ENCODE measurements around the gene CAMKMT. TPM values are rescaled to one million over a fixed set of nuclear protein-coding genes. Genes with fewer than 3 reads are reported as not detected.

CAMKMT gene
- total and polyA plus RNA-seq, 8 donors, result 1.4 to 27.4 (median 6.2) TPM

GRCh38 chr2:44807201-44808025 is 445.7 kb downstream of the CAMKMT start:
- peaks cover 3 to 6% (median 5%) of the 10 kb centered on the region in 4 donors for H3K4me1 ChIP-seq
- 17 to 25% (median 21%) methylated on average over 14 of the region's 14 CpGs for WGBS, 5 donors
- H3K36me3 ChIP-seq, result no peaks in the 10 kb centered on the region
- TF ChIP-seq CTCF (IDR thresholded peaks at IDR 0.05) (no peak), EP300 (IDR thresholded peaks at IDR 0.05) (no peak), POLR2A (IDR thresholded peaks at IDR 0.05) (no peak), POLR2AphosphoS5 (IDR thresholded peaks at IDR 0.05) (no peak)
- peaks cover 4 to 99% (median 28%) of the 10 kb centered on the region in 3 donors for H3K27me3 ChIP-seq
- H3K27ac ChIP-seq, result no peak overlapping the region
- no peak for DNase-seq
- H3K9me3 ChIP-seq, result peaks cover 0 to 3% (median 0%) of the 10 kb centered on the region in 4 donors
- intact Hi-C loops (cut with DNase I; ENCODE audit: low total_unique reads), result no loop called here
- H3K4me3 ChIP-seq, result no peak overlapping the region

GRCh38 chr2:44810892-44811530 is 449.3 kb downstream of the CAMKMT start:
- intact Hi-C loops (cut with DNase I; ENCODE audit: low total_unique reads), result no loop called here
- Histone ChIP-seq H3K4me3 (no peak overlapping the region), H3K36me3 (no peaks in the 10 kb centered on the region), H3K27me3 (peaks cover 0 to 83% (median 12%) of the 10 kb centered on the region in 3 donors), H3K4me1 (no peaks in the 10 kb centered on the region), H3K9me3 (peaks cover 0 to 3% (median 0%) of the 10 kb centered on the region in 4 donors), H3K27ac (no peak overlapping the region)
- 78 to 87% (median 86%) methylated on average over 21 to 22 of the region's 22 CpGs for WGBS, 5 donors
- TF ChIP-seq CTCF (IDR thresholded peaks at IDR 0.05) (no peak), POLR2A (IDR thresholded peaks at IDR 0.05) (no peak), POLR2AphosphoS5 (IDR thresholded peaks at IDR 0.05) (no peak), EP300 (IDR thresholded peaks at IDR 0.05) (no peak)
- DNase-seq, result no peak

- no peak for DNase-seq
- H3K4me3 ChIP-seq, result no peak overlapping the region
- no peaks in the 10 kb centered on the region for H3K4me1 ChIP-seq
- H3K27me3 ChIP-seq, result peaks cover 0 to 66% (median 8%) of the 10 kb centered on the region in 3 donors
- no peak overlapping the region for H3K27ac ChIP-seq
- WGBS, 5 donors, result 65 to 85% (median 81%) methylated on average over 2 of the region's 2 CpGs
- no peaks in the 10 kb centered on the region for H3K9me3 ChIP-seq
- H3K36me3 ChIP-seq, result no peaks in the 10 kb centered on the region
- TF ChIP-seq POLR2AphosphoS5 (IDR thresholded peaks at IDR 0.05) (no peak), POLR2A (IDR thresholded peaks at IDR 0.05) (no peak), CTCF (IDR thresholded peaks at IDR 0.05) (no peak), EP300 (IDR thresholded peaks at IDR 0.05) (no peak)
- intact Hi-C loops (cut with DNase I; ENCODE audit: low total_unique reads), result no loop called here
These were observed 451.4 kb downstream of the CAMKMT start for GRCh38 chr2:44813165-44813564.

- H3K4me1 ChIP-seq, result no peaks in the 10 kb centered on the region
- H3K4me3 ChIP-seq, result no peak overlapping the region
- H3K36me3 ChIP-seq, result no peaks in the 10 kb centered on the region
- intact Hi-C loops (cut with DNase I; ENCODE audit: low total_unique reads), result no loop called here
- peaks cover 0 to 61% (median 8%) of the 10 kb centered on the region in 3 donors for H3K27me3 ChIP-seq
- no peaks in the 10 kb centered on the region for H3K9me3 ChIP-seq
- 56 to 79% (median 69%) methylated on average over 2 of the region's 2 CpGs for WGBS, 5 donors
- TF ChIP-seq EP300 (IDR thresholded peaks at IDR 0.05) (no peak), POLR2AphosphoS5 (IDR thresholded peaks at IDR 0.05) (no peak), POLR2A (IDR thresholded peaks at IDR 0.05) (no peak), CTCF (IDR thresholded peaks at IDR 0.05) (no peak)
- no peak for DNase-seq
- no peak overlapping the region for H3K27ac ChIP-seq
These were observed 451.9 kb downstream of the CAMKMT start for GRCh38 chr2:44813658-44814057.
